ENCODE results near the gene ASCC3.
A peak's percentile ranks its signal among the peaks of the same experiment; 100 is the strongest.

The ASCC3 gene

GRCh38 chr6:100484474-100484873 lies 396.7 kb downstream of the ASCC3 start:
- no peak for DNase-seq

GRCh38 chr6:100482698-100483097 lies 398.4 kb downstream of the ASCC3 start:
- no peak for DNase-seq

DNA sequence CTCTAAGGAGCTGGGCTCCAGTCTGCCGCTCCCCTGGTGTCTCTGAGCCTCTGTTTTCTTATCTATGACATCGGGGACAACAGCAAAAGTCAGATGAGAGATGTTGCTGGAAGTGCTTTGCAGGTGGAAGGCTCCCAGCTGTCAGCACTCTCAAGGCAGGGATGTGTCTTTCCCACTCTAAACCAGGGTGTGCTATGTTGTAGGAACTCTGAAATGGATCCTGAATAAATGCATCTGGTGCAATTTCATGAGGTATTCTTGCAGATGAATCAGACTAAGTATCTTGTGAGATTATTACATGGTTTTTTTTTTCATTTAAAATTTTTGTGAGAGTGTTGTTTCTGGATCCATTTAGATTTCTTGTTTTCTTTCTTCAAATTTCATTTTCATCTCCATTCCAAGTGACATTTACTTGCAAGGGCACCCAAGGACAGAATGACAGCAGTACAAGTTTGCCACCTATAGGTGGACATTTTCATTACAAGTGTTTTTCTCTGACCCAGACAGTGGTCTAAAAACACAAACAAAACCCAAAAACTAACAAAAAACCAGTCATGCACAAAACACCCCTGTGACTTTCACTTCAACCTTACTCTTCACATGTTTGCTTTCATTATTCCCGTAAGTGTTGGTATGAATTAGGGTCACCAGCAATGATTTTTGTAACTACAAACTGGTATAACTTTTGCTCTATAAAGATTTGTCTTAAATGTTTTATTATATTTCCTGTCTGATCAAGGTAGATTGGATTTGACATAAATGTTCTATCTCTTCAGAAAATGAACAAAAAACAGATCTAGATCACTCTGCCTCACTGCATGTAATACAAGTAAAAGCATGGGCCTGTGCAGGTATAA lies 401.7 kb downstream of the ASCC3 start:
- no peak for DNase-seq

- DNase-seq: no peak
These were observed 405.4 kb downstream of the ASCC3 start for GRCh38 chr6:100475554-100476320.

DNA sequence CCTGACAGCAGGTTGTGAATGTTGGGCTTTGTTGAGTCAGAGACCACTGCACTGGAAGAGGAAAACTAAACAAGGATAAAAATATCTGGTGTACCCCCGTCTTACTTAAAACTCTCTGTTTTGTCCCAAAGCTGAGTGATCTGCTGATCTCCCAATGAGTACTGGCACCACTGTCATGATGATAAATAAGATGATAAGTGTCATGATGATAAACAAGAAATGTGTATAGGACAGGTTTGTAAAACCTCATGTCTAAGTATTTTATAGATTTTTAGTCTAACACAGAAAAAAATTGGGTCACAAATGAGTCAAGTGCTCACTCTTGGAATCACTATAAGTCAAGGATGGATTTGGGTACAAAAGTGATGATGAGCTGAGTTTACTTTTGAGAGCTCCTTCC lies 407.9 kb downstream of the ASCC3 start:
- DNase-seq: no peak

- DNase-seq: no peak
These were observed 408.5 kb downstream of the ASCC3 start for GRCh38 chr6:100472674-100473073.

DNA sequence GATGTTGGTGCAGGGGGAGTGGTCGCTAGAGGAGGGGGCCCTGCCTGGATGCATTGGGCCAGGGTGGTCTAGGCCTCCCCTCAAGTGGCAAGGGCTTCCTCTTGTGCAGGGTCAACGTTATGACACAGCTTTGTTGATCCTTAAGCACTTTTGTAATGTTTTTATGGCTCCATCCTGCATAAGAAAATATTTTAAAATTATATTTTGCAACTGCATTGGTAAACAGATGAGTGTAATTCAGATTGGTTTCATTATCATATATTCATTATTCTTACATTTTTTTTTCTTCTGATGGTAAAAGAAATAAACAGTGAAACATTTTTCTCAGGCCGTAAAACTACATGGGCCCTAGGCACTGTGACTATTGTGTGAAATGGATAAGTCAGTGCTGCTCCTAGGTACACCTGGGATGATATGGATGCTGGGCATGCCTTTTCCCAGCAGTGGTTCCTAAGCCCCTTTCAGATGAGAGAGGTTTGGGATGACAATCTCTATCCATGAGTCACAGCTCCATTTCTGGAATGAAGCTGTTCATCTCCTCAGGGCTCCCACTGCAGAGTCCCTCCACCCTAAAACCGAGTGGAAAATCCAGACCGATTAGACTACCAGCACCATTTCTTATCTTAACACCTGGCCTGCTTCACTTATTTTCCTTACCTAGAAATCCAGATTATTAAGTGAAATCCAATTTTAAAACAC lies 410.6 kb downstream of the ASCC3 start:
- no peak for DNase-seq

- no peak for DNase-seq
These were observed 411.8 kb downstream of the ASCC3 start for GRCh38 chr6:100469101-100469859.

DNA sequence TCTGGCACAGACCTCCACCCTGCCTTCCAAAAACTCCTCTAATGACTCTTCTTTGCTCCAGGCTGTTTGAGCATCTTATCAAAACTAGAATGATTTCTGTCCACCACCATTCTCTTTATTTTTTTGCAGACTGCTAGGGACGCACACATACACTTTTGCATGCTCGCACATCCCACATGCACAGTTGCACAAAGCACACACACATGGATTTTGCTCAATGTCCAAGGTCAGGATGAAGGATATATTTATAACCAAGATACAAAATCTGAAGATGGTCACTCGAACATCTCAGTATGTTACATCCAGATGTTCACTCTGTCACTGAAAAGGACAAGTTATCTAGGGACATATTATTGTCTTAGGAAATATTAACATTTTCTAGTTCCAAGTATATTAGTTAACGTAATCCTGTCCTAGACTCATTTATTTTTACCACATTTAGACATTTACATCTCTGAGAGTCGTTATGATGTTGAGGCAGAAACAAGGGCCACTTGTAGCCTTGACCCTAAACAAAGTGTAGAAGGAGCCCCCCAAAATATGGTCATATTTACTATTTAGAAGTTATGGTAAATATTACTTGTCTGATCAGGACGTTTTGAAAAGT lies 413.0 kb downstream of the ASCC3 start:
- DNase-seq: no peak

DNA sequence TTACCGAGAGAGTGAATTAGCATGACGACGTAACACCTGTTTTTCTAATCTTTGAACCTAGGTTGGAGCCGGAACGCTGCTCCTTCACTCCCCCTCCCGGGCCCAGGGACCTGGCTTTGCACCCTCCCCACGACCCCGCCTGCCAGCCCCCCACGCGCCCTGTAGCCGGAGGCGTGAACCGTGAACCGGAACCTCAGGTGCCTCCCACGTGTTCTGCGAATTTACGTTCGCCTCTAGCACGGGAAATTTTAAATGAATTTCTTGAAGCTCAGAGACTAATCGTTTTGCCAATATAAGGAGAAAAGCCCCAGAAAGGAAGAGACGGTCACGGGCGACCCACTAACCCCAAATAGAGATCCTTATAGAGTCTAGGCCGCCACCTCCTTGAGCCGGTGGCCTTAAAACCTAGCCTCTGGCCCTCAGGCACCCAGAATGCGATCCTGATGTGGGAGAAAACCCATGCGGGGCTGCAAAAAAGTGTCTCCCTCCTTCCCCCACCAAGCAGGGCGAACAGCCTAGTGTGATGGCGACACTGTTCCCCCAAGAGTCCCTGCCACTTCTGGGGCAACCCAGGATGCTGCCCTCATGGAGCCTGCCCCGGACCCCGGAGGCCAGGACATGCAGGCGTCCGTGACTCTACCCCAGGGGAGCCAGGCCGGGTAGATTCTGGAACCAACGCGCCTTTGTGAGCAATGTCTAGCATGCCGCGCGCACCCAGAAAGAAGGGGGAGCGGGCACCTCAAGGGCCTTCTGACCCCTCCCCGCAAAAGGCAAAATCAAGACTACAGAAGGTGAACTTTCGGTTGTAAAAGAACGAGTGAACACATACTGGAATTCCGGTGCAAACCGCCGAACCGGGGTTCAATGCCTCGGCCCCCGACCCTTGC lies 413.8 kb downstream of the ASCC3 start:
- DNase-seq: no peak

- DNase-seq: no peak
These were observed 414.6 kb downstream of the ASCC3 start for GRCh38 chr6:100466410-100467128.

- DNase-seq: no peak
These were observed 415.3 kb downstream of the ASCC3 start for GRCh38 chr6:100465701-100466409.

- DNase-seq: peak; percentile 88
These were observed 416.0 kb downstream of the ASCC3 start, which contains the start of gene SIM1 for GRCh38 chr6:100464903-100465700. TSS of gene SIM1 (minus strand) at chr6:100464921. CDS start at chr6:100463468, 1,453 bp downstream.

DNA sequence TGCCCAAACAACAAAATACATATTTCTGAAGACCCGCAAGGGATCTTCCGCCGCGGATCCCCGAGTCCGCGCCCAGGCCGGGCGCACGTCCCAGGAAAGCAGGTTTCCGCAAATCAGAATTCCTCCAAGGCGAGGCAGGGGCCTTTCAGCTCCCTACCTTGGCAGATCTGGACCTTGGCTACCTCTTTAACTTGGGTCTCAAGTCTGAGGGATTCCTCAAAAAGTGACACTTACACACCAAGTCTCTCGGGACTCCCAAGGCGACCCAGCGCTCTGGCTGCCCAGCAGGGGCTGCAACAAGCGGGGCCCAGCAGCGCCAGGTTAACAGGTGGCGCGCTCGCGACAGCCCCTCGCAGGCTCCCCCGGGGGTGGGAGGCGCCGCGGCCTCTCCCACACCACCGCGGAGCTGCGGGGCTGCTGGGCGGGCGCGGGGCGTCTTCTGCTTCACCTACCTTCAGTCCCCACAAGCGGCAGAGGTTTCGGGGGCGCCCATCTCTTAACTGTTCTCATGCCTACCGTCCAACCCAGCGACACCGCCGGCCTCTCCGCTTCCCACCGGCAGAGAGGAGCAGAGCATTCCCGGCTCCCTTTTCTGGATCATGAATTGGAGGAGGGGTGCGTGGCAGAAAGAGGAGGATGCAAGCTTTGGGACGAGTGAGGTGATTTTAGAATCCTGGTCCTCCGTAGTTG lies 416.8 kb downstream of the ASCC3 start:
- no peak for DNase-seq

- DNase-seq: no peak
These were observed 417.4 kb downstream of the ASCC3 start for GRCh38 chr6:100463630-100464161.

DNA sequence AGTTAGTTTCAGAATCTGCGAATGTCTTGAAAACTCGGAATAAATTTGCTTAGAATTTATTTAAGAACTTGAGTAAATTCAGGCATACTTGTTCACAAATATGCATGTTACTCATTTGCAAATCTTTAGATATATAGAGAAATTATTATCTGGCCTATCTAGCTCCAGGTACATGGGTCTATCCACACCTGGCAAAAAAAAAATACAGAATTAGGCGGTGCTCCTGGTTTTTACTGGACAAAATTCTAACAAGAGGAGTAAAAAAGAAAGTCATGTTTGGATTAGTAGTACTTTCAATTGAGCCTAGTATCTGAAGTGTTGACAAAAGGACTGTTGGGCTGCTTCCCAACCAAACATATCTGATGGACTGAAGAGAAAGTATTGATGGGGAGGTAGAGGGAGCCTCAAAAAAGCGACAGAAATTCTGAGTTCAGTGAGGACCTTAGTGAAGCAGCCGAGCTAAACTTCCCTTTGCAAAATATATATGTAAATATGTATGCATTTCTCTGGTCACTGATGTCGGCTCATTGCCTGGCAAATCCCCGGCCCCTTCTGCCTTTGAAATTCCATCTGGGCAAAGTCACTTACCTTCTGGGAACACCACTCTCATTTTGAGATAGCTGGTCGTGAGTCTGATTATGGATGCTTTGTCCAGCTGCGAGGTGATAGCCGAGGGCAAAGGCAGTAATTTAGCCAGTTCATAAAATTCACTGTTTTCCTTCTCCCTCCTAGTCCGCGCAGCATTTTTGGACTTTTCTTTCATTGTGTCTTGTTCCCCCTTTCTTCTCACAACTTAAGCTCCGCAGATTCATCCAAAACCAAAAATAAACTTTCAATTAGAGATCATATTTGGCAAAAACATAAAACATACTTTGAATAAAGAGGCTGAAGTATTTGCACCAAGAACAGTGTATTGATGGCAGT lies 418.2 kb downstream of the ASCC3 start:
- DNase-seq: no peak

All from left hindlimb (tissue), 1 donor.